GM12865 (cell line): ENCODE data around the gene RHPN2.
"Not testable (repeated sequence)": the region's sequence is repeated elsewhere in the genome, so short reads cannot be mapped to it uniquely, and the experiment has no call there.

Experiments
- DNase-seq: peaks from one replicate; pipeline ENCODE4 v3.0.0; 2010; ENCODE audit warnings: low read depth
- H3K4me3 ChIP-seq: 2 replicates; pipeline ENCODE4 v1.5.1; 2011; ENCODE audit warnings: mild to moderate bottlenecking, low read depth, low read length, control low read depth
- TF ChIP-seq, protein P1 (sequence below): IDR thresholded peaks from 2 replicates; pipeline ENCODE4 v1.5.1; 2011; ENCODE audit warnings: low read length, control low read depth, low read depth, inconsistent platforms; ENCODE audit not compliant: insufficient read depth; ENCODE audit errors: missing control alignments

RHPN2 gene

DNA sequence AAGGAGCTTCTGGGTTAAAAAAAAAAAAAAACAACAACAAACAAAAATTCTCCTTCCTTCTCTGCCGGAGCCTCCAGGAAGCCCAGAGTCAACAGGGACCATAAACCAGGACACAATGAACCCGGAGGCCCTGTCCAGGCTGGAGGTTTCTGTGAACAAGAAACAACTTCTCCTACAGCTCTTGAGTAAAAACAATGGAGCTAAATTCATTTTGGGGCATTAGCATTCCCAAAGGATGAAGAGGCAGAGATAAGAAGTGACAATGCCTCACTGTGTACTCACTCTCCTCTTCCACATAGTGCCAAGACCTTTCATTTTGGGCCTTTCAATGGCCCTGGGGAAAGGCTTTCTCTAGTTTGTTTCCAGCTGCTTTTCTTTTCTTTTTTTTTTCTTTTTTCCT is 9.0 kb downstream of the RHPN2 start:
- H3K4me3 ChIP-seq, result no peak overlapping the region
- no peak for DNase-seq
- TF ChIP-seq, protein P1, sequence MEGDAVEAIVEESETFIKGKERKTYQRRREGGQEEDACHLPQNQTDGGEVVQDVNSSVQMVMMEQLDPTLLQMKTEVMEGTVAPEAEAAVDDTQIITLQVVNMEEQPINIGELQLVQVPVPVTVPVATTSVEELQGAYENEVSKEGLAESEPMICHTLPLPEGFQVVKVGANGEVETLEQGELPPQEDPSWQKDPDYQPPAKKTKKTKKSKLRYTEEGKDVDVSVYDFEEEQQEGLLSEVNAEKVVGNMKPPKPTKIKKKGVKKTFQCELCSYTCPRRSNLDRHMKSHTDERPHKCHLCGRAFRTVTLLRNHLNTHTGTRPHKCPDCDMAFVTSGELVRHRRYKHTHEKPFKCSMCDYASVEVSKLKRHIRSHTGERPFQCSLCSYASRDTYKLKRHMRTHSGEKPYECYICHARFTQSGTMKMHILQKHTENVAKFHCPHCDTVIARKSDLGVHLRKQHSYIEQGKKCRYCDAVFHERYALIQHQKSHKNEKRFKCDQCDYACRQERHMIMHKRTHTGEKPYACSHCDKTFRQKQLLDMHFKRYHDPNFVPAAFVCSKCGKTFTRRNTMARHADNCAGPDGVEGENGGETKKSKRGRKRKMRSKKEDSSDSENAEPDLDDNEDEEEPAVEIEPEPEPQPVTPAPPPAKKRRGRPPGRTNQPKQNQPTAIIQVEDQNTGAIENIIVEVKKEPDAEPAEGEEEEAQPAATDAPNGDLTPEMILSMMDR, result no peak

DNA sequence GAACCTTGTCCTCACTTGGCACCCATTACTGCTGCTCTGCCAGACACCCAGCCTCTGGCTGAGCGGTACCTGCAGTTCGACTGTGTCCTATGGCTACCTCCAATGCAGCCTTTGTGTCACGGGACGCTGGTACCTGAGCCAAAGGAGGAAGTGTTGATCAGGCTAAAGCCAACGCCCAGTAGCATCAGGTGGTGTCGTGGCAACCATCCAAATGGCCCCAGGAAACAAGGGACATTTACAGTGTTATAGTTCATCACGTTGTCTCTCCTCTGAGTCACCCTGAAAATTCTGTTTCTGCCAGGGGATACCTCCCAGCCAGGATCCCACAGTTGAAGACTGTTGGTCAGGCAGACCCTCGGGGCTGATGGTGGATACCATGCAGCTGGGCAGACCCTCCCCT is 10.1 kb downstream of the RHPN2 start:
- no peak overlapping the region for H3K4me3 ChIP-seq
- DNase-seq, result no peak
- TF ChIP-seq, protein P1, result no peak

DNA sequence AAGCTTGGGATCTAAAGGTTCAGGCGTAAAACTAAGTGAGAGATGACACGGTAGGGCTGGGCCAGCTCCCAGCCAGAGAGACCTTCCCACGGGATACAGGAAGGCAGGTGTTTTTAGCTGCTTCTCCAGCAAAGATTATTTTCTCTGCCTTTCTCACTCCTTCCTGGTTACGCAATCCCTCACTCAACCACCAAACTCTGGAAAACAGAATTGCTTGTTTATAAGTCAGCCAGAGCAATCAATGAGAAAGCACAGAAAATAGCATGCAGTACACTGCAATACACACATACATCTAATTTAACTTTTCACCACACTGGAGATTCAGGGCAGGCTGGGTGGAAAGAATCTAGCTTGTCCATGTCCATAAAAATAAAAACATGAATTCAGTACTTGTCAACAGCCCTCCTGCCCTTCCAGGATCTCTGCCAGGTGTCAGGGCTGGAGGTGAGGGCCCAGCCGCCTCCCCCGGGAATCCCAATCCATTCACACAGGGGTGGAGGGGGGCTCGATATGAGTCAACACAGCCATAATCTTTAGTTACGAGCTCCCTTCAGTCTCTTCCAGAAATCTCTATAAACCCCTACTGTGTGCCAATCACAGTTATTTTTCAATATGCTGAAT is 12.2 kb downstream of the RHPN2 start:
- H3K4me3 ChIP-seq, result no peak overlapping the region
- no peak for DNase-seq
- TF ChIP-seq, protein P1, result no peak

DNA sequence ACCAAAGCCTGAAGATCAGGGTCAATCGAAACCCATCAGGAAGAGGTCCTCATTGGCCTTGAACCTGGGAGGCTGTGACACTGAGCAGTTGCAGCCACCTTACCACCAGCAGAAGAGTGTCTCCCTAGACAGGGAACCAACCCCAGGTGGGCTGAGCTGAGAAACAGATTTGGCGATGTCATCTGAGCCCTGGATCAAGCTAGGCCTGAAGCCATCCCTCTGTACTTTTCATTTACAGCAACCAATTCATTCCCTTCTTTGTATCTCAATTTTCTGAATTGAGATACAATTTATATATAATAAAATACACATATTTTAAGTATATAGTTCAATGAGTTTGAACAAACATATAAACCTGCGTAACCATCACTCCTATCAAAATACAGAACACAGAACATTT is 14.6 kb downstream of the RHPN2 start:
- H3K4me3 ChIP-seq, result no peak overlapping the region
- TF ChIP-seq, protein P1, result no peak
- DNase-seq, result no peak

DNA sequence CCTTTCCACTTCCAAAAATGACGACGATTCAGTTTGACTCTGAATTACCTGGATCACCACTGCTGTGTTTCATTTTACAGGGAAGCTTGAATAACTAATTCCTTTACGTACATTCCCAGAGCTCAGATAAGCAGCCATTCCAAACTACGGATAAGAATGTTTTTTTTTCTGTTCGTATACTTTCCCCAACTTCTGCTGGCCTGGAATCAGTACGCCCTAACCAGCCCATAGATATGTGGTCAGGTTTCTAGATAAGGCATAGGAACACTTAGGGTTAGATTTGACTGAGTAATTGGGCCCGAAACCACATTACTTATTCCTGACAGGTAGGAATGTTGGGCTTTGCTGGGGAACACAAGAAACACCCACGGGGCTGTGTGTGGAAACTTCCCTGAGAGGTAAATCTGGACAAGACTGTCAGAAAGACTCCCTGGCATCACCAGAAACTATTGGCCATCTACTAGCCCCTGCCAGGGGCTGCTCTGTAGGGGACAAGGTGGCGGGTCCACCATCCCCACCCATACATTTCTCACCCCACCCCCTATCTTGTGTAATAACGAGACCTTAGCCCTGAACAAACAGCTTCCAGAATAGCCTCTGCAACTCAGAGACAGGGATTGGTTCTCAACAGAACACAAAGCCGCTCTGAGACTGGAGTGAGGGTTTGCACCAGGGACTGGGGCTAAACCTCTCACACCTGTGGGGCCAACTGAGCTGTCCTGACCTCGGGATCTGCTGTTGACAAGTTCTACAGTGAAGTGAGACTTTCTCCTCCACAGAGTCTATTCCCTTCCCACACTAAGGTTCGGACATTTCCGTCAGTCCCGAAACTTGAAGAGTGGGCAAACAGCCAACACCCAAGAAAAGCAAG is 15.6 kb downstream of the RHPN2 start:
- no peak overlapping the region for H3K4me3 ChIP-seq
- TF ChIP-seq, protein P1, result no peak
- DNase-seq, result no peak

DNA sequence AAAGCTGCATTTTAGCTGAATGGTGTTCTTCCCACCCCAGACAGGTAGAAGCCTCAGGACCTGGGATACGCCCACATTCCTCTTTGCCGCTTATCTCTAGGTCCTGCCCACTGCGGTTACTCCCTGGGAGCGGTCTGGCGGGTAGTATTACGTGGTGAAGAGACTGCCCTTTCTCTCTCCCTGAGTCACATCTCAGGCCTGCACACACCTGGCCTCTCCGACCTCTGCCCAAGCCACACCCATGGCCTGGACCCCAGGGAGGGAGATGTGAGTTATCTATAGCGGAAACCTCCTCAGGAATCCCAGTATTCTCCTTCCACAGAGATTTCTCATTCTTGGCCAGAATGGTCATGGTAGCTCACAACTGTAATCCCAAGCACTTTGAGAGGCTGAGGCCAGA is 17.3 kb downstream of the RHPN2 start:
- TF ChIP-seq, protein P1, result no peak
- H3K4me3 ChIP-seq, result no peak overlapping the region
- DNase-seq, result no peak

DNA sequence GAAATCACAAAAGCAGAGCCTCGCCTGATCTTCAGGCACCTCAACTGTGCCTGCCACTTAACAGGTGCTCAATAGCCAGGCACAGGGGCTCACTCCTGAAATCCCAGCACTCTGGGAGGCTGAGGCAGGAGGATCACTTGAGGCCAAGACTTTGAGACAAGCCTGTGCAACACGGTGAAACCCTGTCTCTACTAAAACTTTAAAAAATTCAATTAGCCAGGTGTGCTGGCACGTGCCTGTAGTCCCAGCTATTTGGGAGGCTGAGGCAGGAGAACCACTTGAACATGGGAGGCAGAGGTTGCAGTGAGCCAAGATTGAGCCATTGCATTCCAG is 22.9 kb downstream of the RHPN2 start:
- not testable (repeated sequence) for DNase-seq, H3K4me3 ChIP-seq
